Adrenal gland (tissue), 12 donors: ENCODE measurements around the gene E2F4. TPM values are rescaled to one million over a fixed set of nuclear protein-coding genes. Genes with fewer than 3 reads are reported as not detected.

Experiments
- DNase-seq, 7 donors: peaks; one replicate each; pipeline ENCODE4 v3.0.0-alpha.2; 2019 to 2020
- H3K27ac ChIP-seq, 5 donors: fragments of 200-600 bp; sonication (generic) in 4 of 5; 1 replicate in 3 of 5; 2 replicates in 2 of 5; pipeline versions ENCODE4 v1.5.1 to v1.8.0; 2016 to 2020; ENCODE audit warnings: mild to moderate bottlenecking in 1 of 5
- H3K27me3 ChIP-seq: fragments of 200-600 bp; 2 replicates; pipeline ENCODE4 v1.8.0; 2021
- H3K36me3 ChIP-seq, 2 donors: fragments of 200-600 bp; replicated peaks in 1 of 2; 1 replicate in 1 of 2; 2 replicates in 1 of 2; pipeline versions ENCODE4 v1.5.1 to v1.8.0; 2018 to 2022
- H3K4me1 ChIP-seq, 2 donors: fragments of 200-600 bp; replicated peaks in 1 of 2; 1 replicate in 1 of 2; 2 replicates in 1 of 2; pipeline versions ENCODE4 v1.5.1 to v1.8.0; 2018 to 2021
- H3K4me3 ChIP-seq, 4 donors: fragments of 200-600 bp; sonication (generic) in 3 of 4; one replicate each; pipeline ENCODE4 v1.5.1; 2016 to 2018
- H3K9me3 ChIP-seq, 3 donors: fragments of 200-600 bp; sonication (generic) in 1 of 3; replicated peaks in 1 of 3; 1 replicate in 2 of 3; 2 replicates in 1 of 3; pipeline versions ENCODE4 v1.5.1 to v1.8.0; 2016 to 2021
- CTCF ChIP-seq, 6 experiments: fragments of 450-650 bp in 4 of 6; fragments of 200-600 bp in 2 of 6; sonication (generic) in 1 of 6; IDR thresholded peaks; 1 replicate in 5 of 6; 2 replicates in 1 of 6; pipeline versions ENCODE4 v1.5.1 to v1.8.0; 2016 to 2021; ENCODE audit warnings: antibody characterized with exemption in 6 of 6, mild to moderate bottlenecking in 2 of 6, moderate library complexity in 1 of 6
- POLR2A ChIP-seq, 2 donors: fragments of 450-650 bp; IDR thresholded peaks; one replicate each; pipeline ENCODE4 v1.6.1; 2017; ENCODE audit warnings: antibody characterized with exemption in 2 of 2, mild to moderate bottlenecking in 2 of 2, moderate library complexity in 1 of 2
- WGBS, 4 donors: extraction: QIAGEN DNeasy Blood & Tissue Kit in 2 of 4; methylation state at CpG; one replicate each; pipeline versions ENCODE4 v1.1.5 to v1.1.7; 2013 to 2017; 5-methylcytosine and 5-hydroxymethylcytosine counted together
- intact Hi-C, 2 donors: fragments of 100-400 bp; cut with DNase I; formaldehyde crosslinking; loops; one replicate each; pipeline versions ENCODE4 v1.14.1 to v1.15.0; 2022 to 2023
- polyA plus RNA-seq, 3 donors: library from polyadenylated mRNA; stranded (reverse); fragments of 200-250 nt in 2 of 3; fragments of 350-450 nt in 1 of 3; fragmentation: Illumina TruSeq in 1 of 3; extraction: RNeasy Lipid Tissue Mini Kit (QIAGEN cat#74804) in 1 of 3; gene quantifications; one replicate each; pipeline ENCODE4 v1.2.3, GENCODE V29; 2013 to 2014
- total RNA-seq, 9 donors: library from RNA; depleted of rRNA in 4 of 9; stranded (reverse); fragments of >200 nt in 4 of 9; fragments of 120-200 nt in 1 of 9; fragmentation: NEBNext Ultra II Directional in 1 of 9; extraction: Animal tissue kit (Norgen Biotek cat#: 25700) in 1 of 9; gene quantifications; one replicate each; pipeline versions ENCODE4 v1.1.0 to v1.2.4, GENCODE V29; 2013 to 2023
- donor health status: healthy with polysubstance abuse.
- donor health status: Bipolar disorder and iron deficiency.
- donor health status: DM: yes; HTN: yes; CAD: no.
- donor health status: DM: no; HTN: no; CAD: no.
- donor health status: DM: no; HTN: no; CAD: no.
- donor health status: DM: yes; HTN: yes; CAD: no.

The E2F4 gene
- total and polyA plus RNA-seq, 12 donors = 44.4 to 122 (median 69.1) TPM

GRCh38 chr16:67187175-67187890, 4.6 kb upstream of the E2F4 start:
- Histone ChIP-seq H3K27ac (no peak overlapping the region), H3K4me1 (peaks cover 19 to 40% of the 10 kb centered on the region in 2 donors), H3K27me3 (no peaks in the 10 kb centered on the region), H3K4me3 (no peak overlapping the region), H3K9me3 (no peaks in the 10 kb centered on the region), H3K36me3 (no peaks in the 10 kb centered on the region)
- no peak for DNase-seq
- intact Hi-C loops = no loop called here
- TF ChIP-seq CTCF (IDR thresholded peaks at IDR 0.05) (no peak), POLR2A (IDR thresholded peaks at IDR 0.05) (no peak)
- WGBS, 4 donors = 87 to 91% (median 88%) methylated on average over 9 to 26 of the region's 26 CpGs

GRCh38 chr16:67188323-67188722, 3.6 kb upstream of the E2F4 start:
- no peak for DNase-seq
- H3K27me3 ChIP-seq = no peaks in the 10 kb centered on the region
- WGBS, 4 donors = 71 to 84% (median 80%) methylated on average over 4 of the region's 4 CpGs
- TF ChIP-seq POLR2A (IDR thresholded peaks at IDR 0.05) = no peak
- TF ChIP-seq CTCF (IDR thresholded peaks at IDR 0.05) = no peak
- peaks cover 23 to 40% of the 10 kb centered on the region in 2 donors for H3K4me1 ChIP-seq
- no peaks in the 10 kb centered on the region for H3K9me3 ChIP-seq
- intact Hi-C loops = no loop called here
- no peaks in the 10 kb centered on the region for H3K36me3 ChIP-seq
- H3K27ac ChIP-seq = no peak overlapping the region
- no peak overlapping the region for H3K4me3 ChIP-seq

- H3K4me3 ChIP-seq = no peak overlapping the region
- peaks cover 25 to 44% of the 10 kb centered on the region in 2 donors for H3K4me1 ChIP-seq
- H3K36me3 ChIP-seq = peaks cover 0 to 4% of the 10 kb centered on the region in 2 donors
- no peak for DNase-seq
- intact Hi-C loops = no loop called here
- TF ChIP-seq CTCF (IDR thresholded peaks at IDR 0.05) = no peak
- TF ChIP-seq POLR2A (IDR thresholded peaks at IDR 0.05) = no peak
- no peak overlapping the region for H3K27ac ChIP-seq
- WGBS, 4 donors = 60 to 96% (median 92%) methylated on average over 1 to 15 of the region's 15 CpGs
- no peaks in the 10 kb centered on the region for H3K9me3 ChIP-seq
- H3K27me3 ChIP-seq = no peaks in the 10 kb centered on the region
Measured at GRCh38 chr16:67188798-67189197, 3.2 kb upstream of the E2F4 start.

- peak within 1 kb of the TSS in 1 of 4 donors; percentile 19 for H3K4me3 ChIP-seq
- intact Hi-C loops = no loop called here
Measured at GRCh38 chr16:67190041-67190440, 1.9 kb upstream of the E2F4 start, which contains the start of gene EXOC3L1. TSS of gene EXOC3L1 (minus strand) at chr16:67190136. CDS start at chr16:67189676, 460 bp downstream.

More at GRCh38 chr16:67190041-67190440, 1.9 kb upstream of the E2F4 start, which contains the start of gene EXOC3L1:
- Histone ChIP-seq H3K27ac (peak within 1 kb of the TSS in 1 of 5 donors; percentile 57), H3K27me3 (no peaks in the 10 kb centered on the region), H3K36me3 (peaks cover 0 to 17% of the 10 kb centered on the region in 2 donors), H3K9me3 (no peaks in the 10 kb centered on the region), H3K4me1 (peaks cover 16 to 37% of the 10 kb centered on the region in 2 donors)
- no peak for DNase-seq
- 21 to 75% (median 35%) methylated on average over 1 to 6 of the region's 6 CpGs for WGBS, 4 donors
- TF ChIP-seq POLR2A (IDR thresholded peaks at IDR 0.05) (no peak), CTCF (IDR thresholded peaks at IDR 0.05) (no peak)
